ENCODE measurements around the gene PNPLA3.

Gene PNPLA3

GRCh38 chr22:43995057-43995685 lies 71.6 kb downstream of the PNPLA3 start:
- Histone ChIP-seq H3K27ac (ENCODE audit: low read depth, low read length) (no peak overlapping the region), H3K27me3 (ENCODE audit: control insufficient read depth, insufficient read depth, low read length) (no peaks in the 10 kb centered on the region), H3K9me3 (ENCODE audit: control insufficient read depth, insufficient read depth, low read depth, low read length) (no peaks in the 10 kb centered on the region), H3K36me3 (ENCODE audit: control insufficient read depth, insufficient read depth, low read length) (peaks cover 69% of the 10 kb centered on the region), H3K4me1 (ENCODE audit: control insufficient read depth, insufficient read depth, low read length) (no peaks in the 10 kb centered on the region), H3K4me3 (ENCODE audit: low read depth, low read length) (no peak overlapping the region), H3K9ac (ENCODE audit: low read length) (no peak overlapping the region)

GRCh38 chr22:43995798-43996169 lies 72.2 kb downstream of the PNPLA3 start:
- Histone ChIP-seq H3K27me3 (ENCODE audit: control insufficient read depth, insufficient read depth, low read length) (no peaks in the 10 kb centered on the region), H3K4me3 (ENCODE audit: low read depth, low read length) (no peak overlapping the region), H3K27ac (ENCODE audit: low read depth, low read length) (no peak overlapping the region), H3K36me3 (ENCODE audit: control insufficient read depth, insufficient read depth, low read length) (peaks cover 63% of the 10 kb centered on the region), H3K4me1 (ENCODE audit: control insufficient read depth, insufficient read depth, low read length) (no peaks in the 10 kb centered on the region), H3K9me3 (ENCODE audit: control insufficient read depth, insufficient read depth, low read depth, low read length) (no peaks in the 10 kb centered on the region), H3K9ac (ENCODE audit: low read length) (no peak overlapping the region)

GRCh38 chr22:43996170-43996980 lies 72.8 kb downstream of the PNPLA3 start:
- H3K27ac ChIP-seq (ENCODE audit: low read depth, low read length), result no peak overlapping the region
- H3K9me3 ChIP-seq (ENCODE audit: control insufficient read depth, insufficient read depth, low read depth, low read length), result no peaks in the 10 kb centered on the region
- no peak overlapping the region for H3K9ac ChIP-seq (ENCODE audit: low read length)
- no peaks in the 10 kb centered on the region for H3K27me3 ChIP-seq (ENCODE audit: control insufficient read depth, insufficient read depth, low read length)
- no peaks in the 10 kb centered on the region for H3K4me1 ChIP-seq (ENCODE audit: control insufficient read depth, insufficient read depth, low read length)
- peaks cover 61% of the 10 kb centered on the region for H3K36me3 ChIP-seq (ENCODE audit: control insufficient read depth, insufficient read depth, low read length)
- no peak overlapping the region for H3K4me3 ChIP-seq (ENCODE audit: low read depth, low read length)

GRCh38 chr22:43996981-43997265 lies 73.3 kb downstream of the PNPLA3 start:
- H3K9ac ChIP-seq (ENCODE audit: low read length), result no peak overlapping the region
- H3K4me3 ChIP-seq (ENCODE audit: low read depth, low read length), result no peak overlapping the region
- no peaks in the 10 kb centered on the region for H3K4me1 ChIP-seq (ENCODE audit: control insufficient read depth, insufficient read depth, low read length)
- H3K36me3 ChIP-seq (ENCODE audit: control insufficient read depth, insufficient read depth, low read length), result peaks cover 55% of the 10 kb centered on the region
- H3K27me3 ChIP-seq (ENCODE audit: control insufficient read depth, insufficient read depth, low read length), result no peaks in the 10 kb centered on the region
- H3K27ac ChIP-seq (ENCODE audit: low read depth, low read length), result no peak overlapping the region
- H3K9me3 ChIP-seq (ENCODE audit: control insufficient read depth, insufficient read depth, low read depth, low read length), result no peaks in the 10 kb centered on the region

Data from HUES6 (cell line).